Measurements from ENCODE around the gene CALML6.

GRCh38 chr1:1964811-1965210 is 49.8 kb downstream of the CALML6 start:
- TF ChIP-seq POLR2A (IDR thresholded peaks at IDR 0.05; ENCODE audit: low read depth, low read length) (no peak), POLR2AphosphoS5 (IDR thresholded peaks at IDR 0.05; ENCODE audit: low read depth, low read length) (no peak), TAF1 (IDR thresholded peaks at IDR 0.05; ENCODE audit: borderline replicate concordance, low read depth, low read length) (no peak)
